GM23338 (cell line): ENCODE results near the gene DLL4. TPM values are rescaled to one million over a fixed set of nuclear protein-coding genes. Genes with fewer than 3 reads are reported as not detected.

ENCODE experiments used
- ATAC-seq: fragments of 200-7000 bp; cut with Tn5 transposase; 3 replicates; pipeline ENCODE4 v1.9.1; 2020
- DNase-seq: peaks from one replicate; pipeline ENCODE4 v3.0.0-alpha.2; 2015; ENCODE audit warnings: low spot score
- H2AFZ ChIP-seq: fragments of 200-600 bp; sonication (generic); 2 replicates; pipeline ENCODE4 v1.8.0; 2016; ENCODE audit warnings: antibody characterized with exemption, mild to moderate bottlenecking, moderate library complexity
- H3F3A ChIP-seq: fragments of 200-600 bp; sonication (generic); replicated peaks from 2 replicates; pipeline ENCODE4 v1.8.0; 2017; ENCODE audit warnings: antibody characterized with exemption, mixed run types, low read depth
- H3K27ac ChIP-seq: fragments of 200-600 bp; sonication (generic); 2 replicates; pipeline ENCODE4 v1.6.1; 2016; ENCODE audit warnings: low read depth
- H3K27me3 ChIP-seq: fragments of 200-600 bp; sonication (generic); 2 replicates; pipeline ENCODE4 v1.8.0; 2016; ENCODE audit warnings: mild to moderate bottlenecking, mixed run types, moderate library complexity; ENCODE audit not compliant: insufficient read depth
- H3K36me3 ChIP-seq: fragments of 200-600 bp; sonication (generic); 2 replicates; pipeline ENCODE4 v1.8.0; 2016; ENCODE audit warnings: mild to moderate bottlenecking; ENCODE audit not compliant: insufficient read depth
- H3K4me1 ChIP-seq: fragments of 200-600 bp; sonication (generic); 2 replicates; pipeline ENCODE4 v1.8.0; 2016; ENCODE audit warnings: mild to moderate bottlenecking, moderate library complexity; ENCODE audit not compliant: insufficient read depth
- H3K4me2 ChIP-seq: fragments of 200-600 bp; sonication (generic); 2 replicates; pipeline ENCODE4 v1.7.1; 2017; ENCODE audit warnings: mixed run types
- H3K4me3 ChIP-seq: fragments of 200-600 bp; sonication (generic); 2 replicates; pipeline ENCODE4 v1.6.1; 2016; ENCODE audit warnings: mixed run types
- H3K79me2 ChIP-seq: fragments of 200-600 bp; sonication (generic); replicated peaks from 2 replicates; pipeline ENCODE4 v1.8.0; 2017; ENCODE audit warnings: mild to moderate bottlenecking; ENCODE audit not compliant: insufficient read depth
- H3K9me2 ChIP-seq: fragments of 200-600 bp; sonication (generic); 2 replicates; pipeline ENCODE4 v1.8.0; 2017; ENCODE audit not compliant: insufficient read depth
- H4K20me1 ChIP-seq: fragments of 200-600 bp; sonication (generic); replicated peaks from 2 replicates; pipeline ENCODE4 v1.8.0; 2017; ENCODE audit warnings: mild to moderate bottlenecking; ENCODE audit not compliant: insufficient read depth
- H3K27ac Mint-ChIP-seq: 2 replicates; pipeline ENCODE4 v1.8.0; 2020; ENCODE audit warnings: inconsistent platforms, mild to moderate bottlenecking, moderate library complexity, mixed read lengths
- H3K27me3 Mint-ChIP-seq: 3 replicates; pipeline ENCODE4 v1.8.0; 2022; ENCODE audit warnings: low read depth, mild to moderate bottlenecking, moderate library complexity, mixed read lengths, inconsistent platforms; ENCODE audit not compliant: insufficient read depth, poor library complexity
- H3K36me3 Mint-ChIP-seq: 3 replicates; pipeline ENCODE4 v1.8.0; 2021; ENCODE audit warnings: low read depth, mild to moderate bottlenecking, inconsistent platforms, moderate library complexity, mixed read lengths
- H3K4me1 Mint-ChIP-seq: 3 replicates; pipeline ENCODE4 v1.8.0; 2020; ENCODE audit warnings: mild to moderate bottlenecking, inconsistent platforms, mixed read lengths
- H3K4me3 Mint-ChIP-seq: 3 replicates; pipeline ENCODE4 v1.8.0; 2021; ENCODE audit warnings: moderate library complexity, mild to moderate bottlenecking, inconsistent platforms, mixed read lengths
- H3K9me3 Mint-ChIP-seq: 3 replicates; pipeline ENCODE4 v1.8.0; 2020; ENCODE audit warnings: moderate library complexity, mild to moderate bottlenecking, inconsistent platforms, mixed read lengths
- CREB1 ChIP-seq: fragments of 250-450 bp; sonication (Bioruptor Pico); IDR thresholded peaks from 2 replicates; pipeline ENCODE4 v1.5.0; 2020; ENCODE audit warnings: low read depth, mild to moderate bottlenecking, moderate library complexity
- EZH2 ChIP-seq: fragments of 200-600 bp; sonication (generic); IDR thresholded peaks from one replicate; pipeline ENCODE4 v1.8.0; 2017; ENCODE audit warnings: antibody characterized with exemption, mild to moderate bottlenecking, low read depth; ENCODE audit not compliant: unreplicated experiment
- EZH2phosphoT487 ChIP-seq: fragments of 200-600 bp; sonication (generic); IDR thresholded peaks from one replicate; pipeline ENCODE4 v1.8.1; 2018; ENCODE audit warnings: antibody characterized with exemption; ENCODE audit not compliant: unreplicated experiment
- NANOG ChIP-seq: IDR thresholded peaks from 2 replicates; pipeline ENCODE4 v1.6.1; 2016; ENCODE audit warnings: antibody characterized with exemption, borderline replicate concordance
- STAT1 ChIP-seq: IDR thresholded peaks from one replicate; pipeline ENCODE4 v1.6.1; 2016; ENCODE audit warnings: antibody characterized with exemption; ENCODE audit not compliant: unreplicated experiment
- polyA plus RNA-seq: library from polyadenylated mRNA; unstranded; fragments of >200 nt; fragmentation: Nextera tagmentation; extraction: Ambion mirVana; gene quantifications from 2 replicates; pipeline ENCODE4 v1.2.1, GENCODE V29; 2016
- total RNA-seq: library from RNA; depleted of rRNA; stranded (reverse); fragments of >200 nt; shearing (Covaris generic); gene quantifications from 2 replicates; pipeline ENCODE4 v1.2.3, GENCODE V29; 2014
- TF ChIP-seq, protein P1 (sequence below): IDR thresholded peaks from one replicate; pipeline ENCODE4 v1.6.1; 2018; ENCODE audit warnings: antibody characterized with exemption; ENCODE audit not compliant: unreplicated experiment
- TF ChIP-seq, protein P2 (sequence below), 2 experiments: fragments of 200-600 bp in 1 of 2; sonication (generic) in 1 of 2; conservative IDR thresholded peaks; 2 replicates each; pipeline versions ENCODE4 v1.5.1 to v1.6.1; 2016 to 2017; ENCODE audit warnings: antibody characterized with exemption in 2 of 2, low read depth in 2 of 2, mild to moderate bottlenecking in 2 of 2, moderate library complexity in 1 of 2
- TF ChIP-seq, protein P3 (sequence below): fragments of 250-450 bp; sonication (Bioruptor Pico); IDR thresholded peaks from 2 replicates; pipeline ENCODE4 v1.5.0; 2020; ENCODE audit warnings: mild to moderate bottlenecking, moderate library complexity

DLL4 gene
- total and polyA plus RNA-seq, 2 experiments from 2014 or later: 0.31 to 0.99 TPM

DNA sequence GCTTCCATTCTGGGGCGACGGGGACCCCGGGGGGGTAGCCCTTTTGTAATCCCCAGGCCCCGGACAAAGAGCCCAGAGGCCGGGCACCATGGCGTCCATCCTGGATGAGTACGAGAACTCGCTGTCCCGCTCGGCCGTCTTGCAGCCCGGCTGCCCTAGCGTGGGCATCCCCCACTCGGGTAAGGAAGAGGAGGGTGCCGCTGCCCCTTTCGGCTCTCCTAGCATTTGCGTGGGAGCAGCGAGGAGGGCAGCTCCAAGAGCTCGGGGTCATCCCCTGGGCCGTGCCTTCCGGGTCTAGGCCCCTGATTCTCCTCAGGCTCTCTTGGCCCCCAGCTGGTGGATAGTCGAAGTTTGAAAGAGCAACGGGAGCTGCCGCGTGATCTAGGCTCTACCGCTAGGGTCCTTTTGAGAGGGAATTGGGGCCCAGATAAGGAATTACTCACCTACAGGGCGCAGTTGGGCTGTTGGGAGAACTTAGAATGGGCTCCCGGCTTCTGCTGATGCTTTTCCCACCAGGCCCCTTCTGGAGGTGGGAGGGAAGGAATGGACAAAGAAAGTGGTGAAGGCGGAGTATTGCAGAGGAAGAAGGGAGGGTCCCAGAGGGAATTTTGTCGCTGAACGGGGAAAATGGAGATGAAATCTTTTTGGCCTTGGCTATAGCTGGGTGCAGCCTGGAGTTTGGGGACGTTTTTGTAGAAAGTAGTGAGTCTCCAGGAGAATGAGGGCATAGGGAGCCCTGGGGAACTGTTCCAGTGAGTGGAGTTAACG lies 34.3 kb upstream of the DLL4 start:
- Histone ChIP-seq H3K4me1 (0 out of 2 replicates have a peak, but pooled peaks cover 4% of the 10 kb centered on the region), H3K79me2 (peaks cover 25% of the 10 kb centered on the region), H3K36me3 (peaks cover 19% of the 10 kb centered on the region), H3K4me3 (peak overlapping the region; percentile 91), H3K4me2 (peak overlapping the region; percentile 96), H2AFZ (peak overlapping the region; percentile 89), H3K27ac (peak overlapping the region; percentile 95), H3K9me2 (no peaks in the 10 kb centered on the region), H4K20me1 (no peaks in the 10 kb centered on the region; the same call in none of the 2 replicates), H3K27me3 (peaks cover 7% of the 10 kb centered on the region; the same call in 1 of the 2 replicates), H3F3A (no peaks in the 10 kb centered on the region; the same call in 1 of the 2 replicates)
- peak; percentile 72 for ATAC-seq
- Mint-ChIP-seq H3K27ac (peak overlapping the region; percentile 98), H3K36me3 (peaks cover 42% of the 10 kb centered on the region), H3K4me3 (peak overlapping the region; percentile 94), H3K27me3 (peaks cover 21% of the 10 kb centered on the region), H3K9me3 (no peaks in the 10 kb centered on the region; the same call in 2 of the 3 replicates), H3K4me1 (peaks cover 9% of the 10 kb centered on the region)
- no peak for TF ChIP-seq STAT1
- TF ChIP-seq EZH2phosphoT487: no peak
- TF ChIP-seq NANOG: no peak
- TF ChIP-seq, protein P1, sequence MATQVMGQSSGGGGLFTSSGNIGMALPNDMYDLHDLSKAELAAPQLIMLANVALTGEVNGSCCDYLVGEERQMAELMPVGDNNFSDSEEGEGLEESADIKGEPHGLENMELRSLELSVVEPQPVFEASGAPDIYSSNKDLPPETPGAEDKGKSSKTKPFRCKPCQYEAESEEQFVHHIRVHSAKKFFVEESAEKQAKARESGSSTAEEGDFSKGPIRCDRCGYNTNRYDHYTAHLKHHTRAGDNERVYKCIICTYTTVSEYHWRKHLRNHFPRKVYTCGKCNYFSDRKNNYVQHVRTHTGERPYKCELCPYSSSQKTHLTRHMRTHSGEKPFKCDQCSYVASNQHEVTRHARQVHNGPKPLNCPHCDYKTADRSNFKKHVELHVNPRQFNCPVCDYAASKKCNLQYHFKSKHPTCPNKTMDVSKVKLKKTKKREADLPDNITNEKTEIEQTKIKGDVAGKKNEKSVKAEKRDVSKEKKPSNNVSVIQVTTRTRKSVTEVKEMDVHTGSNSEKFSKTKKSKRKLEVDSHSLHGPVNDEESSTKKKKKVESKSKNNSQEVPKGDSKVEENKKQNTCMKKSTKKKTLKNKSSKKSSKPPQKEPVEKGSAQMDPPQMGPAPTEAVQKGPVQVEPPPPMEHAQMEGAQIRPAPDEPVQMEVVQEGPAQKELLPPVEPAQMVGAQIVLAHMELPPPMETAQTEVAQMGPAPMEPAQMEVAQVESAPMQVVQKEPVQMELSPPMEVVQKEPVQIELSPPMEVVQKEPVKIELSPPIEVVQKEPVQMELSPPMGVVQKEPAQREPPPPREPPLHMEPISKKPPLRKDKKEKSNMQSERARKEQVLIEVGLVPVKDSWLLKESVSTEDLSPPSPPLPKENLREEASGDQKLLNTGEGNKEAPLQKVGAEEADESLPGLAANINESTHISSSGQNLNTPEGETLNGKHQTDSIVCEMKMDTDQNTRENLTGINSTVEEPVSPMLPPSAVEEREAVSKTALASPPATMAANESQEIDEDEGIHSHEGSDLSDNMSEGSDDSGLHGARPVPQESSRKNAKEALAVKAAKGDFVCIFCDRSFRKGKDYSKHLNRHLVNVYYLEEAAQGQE: no peak
- TF ChIP-seq, protein P2, sequence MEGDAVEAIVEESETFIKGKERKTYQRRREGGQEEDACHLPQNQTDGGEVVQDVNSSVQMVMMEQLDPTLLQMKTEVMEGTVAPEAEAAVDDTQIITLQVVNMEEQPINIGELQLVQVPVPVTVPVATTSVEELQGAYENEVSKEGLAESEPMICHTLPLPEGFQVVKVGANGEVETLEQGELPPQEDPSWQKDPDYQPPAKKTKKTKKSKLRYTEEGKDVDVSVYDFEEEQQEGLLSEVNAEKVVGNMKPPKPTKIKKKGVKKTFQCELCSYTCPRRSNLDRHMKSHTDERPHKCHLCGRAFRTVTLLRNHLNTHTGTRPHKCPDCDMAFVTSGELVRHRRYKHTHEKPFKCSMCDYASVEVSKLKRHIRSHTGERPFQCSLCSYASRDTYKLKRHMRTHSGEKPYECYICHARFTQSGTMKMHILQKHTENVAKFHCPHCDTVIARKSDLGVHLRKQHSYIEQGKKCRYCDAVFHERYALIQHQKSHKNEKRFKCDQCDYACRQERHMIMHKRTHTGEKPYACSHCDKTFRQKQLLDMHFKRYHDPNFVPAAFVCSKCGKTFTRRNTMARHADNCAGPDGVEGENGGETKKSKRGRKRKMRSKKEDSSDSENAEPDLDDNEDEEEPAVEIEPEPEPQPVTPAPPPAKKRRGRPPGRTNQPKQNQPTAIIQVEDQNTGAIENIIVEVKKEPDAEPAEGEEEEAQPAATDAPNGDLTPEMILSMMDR (conservative IDR thresholded peaks at IDR 0.05; ENCODE audit: low read depth in 2 of 2): peak; percentile 39 to 58
- TF ChIP-seq, protein P3, sequence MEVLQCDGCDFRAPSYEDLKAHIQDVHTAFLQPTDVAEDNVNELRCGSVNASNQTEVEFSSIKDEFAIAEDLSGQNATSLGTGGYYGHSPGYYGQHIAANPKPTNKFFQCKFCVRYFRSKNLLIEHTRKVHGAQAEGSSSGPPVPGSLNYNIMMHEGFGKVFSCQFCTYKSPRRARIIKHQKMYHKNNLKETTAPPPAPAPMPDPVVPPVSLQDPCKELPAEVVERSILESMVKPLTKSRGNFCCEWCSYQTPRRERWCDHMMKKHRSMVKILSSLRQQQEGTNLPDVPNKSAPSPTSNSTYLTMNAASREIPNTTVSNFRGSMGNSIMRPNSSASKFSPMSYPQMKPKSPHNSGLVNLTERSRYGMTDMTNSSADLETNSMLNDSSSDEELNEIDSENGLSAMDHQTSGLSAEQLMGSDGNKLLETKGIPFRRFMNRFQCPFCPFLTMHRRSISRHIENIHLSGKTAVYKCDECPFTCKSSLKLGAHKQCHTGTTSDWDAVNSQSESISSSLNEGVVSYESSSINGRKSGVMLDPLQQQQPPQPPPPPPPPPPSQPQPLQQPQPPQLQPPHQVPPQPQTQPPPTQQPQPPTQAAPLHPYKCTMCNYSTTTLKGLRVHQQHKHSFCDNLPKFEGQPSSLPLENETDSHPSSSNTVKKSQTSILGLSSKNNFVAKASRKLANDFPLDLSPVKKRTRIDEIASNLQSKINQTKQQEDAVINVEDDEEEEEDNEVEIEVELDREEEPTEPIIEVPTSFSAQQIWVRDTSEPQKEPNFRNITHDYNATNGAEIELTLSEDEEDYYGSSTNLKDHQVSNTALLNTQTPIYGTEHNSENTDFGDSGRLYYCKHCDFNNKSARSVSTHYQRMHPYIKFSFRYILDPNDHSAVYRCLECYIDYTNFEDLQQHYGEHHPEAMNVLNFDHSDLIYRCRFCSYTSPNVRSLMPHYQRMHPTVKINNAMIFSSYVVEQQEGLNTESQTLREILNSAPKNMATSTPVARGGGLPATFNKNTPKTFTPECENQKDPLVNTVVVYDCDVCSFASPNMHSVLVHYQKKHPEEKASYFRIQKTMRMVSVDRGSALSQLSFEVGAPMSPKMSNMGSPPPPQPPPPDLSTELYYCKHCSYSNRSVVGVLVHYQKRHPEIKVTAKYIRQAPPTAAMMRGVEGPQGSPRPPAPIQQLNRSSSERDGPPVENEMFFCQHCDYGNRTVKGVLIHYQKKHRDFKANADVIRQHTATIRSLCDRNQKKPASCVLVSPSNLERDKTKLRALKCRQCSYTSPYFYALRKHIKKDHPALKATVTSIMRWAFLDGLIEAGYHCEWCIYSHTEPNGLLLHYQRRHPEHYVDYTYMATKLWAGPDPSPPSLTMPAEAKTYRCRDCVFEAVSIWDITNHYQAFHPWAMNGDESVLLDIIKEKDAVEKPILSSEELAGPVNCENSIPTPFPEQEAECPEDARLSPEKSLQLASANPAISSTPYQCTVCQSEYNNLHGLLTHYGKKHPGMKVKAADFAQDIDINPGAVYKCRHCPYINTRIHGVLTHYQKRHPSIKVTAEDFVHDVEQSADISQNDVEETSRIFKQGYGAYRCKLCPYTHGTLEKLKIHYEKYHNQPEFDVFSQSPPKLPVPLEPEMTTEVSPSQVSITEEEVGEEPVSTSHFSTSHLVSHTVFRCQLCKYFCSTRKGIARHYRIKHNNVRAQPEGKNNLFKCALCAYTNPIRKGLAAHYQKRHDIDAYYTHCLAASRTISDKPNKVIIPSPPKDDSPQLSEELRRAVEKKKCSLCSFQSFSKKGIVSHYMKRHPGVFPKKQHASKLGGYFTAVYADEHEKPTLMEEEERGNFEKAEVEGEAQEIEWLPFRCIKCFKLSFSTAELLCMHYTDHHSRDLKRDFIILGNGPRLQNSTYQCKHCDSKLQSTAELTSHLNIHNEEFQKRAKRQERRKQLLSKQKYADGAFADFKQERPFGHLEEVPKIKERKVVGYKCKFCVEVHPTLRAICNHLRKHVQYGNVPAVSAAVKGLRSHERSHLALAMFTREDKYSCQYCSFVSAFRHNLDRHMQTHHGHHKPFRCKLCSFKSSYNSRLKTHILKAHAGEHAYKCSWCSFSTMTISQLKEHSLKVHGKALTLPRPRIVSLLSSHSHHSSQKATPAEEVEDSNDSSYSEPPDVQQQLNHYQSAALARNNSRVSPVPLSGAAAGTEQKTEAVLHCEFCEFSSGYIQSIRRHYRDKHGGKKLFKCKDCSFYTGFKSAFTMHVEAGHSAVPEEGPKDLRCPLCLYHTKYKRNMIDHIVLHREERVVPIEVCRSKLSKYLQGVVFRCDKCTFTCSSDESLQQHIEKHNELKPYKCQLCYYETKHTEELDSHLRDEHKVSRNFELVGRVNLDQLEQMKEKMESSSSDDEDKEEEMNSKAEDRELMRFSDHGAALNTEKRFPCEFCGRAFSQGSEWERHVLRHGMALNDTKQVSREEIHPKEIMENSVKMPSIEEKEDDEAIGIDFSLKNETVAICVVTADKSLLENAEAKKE: no peak
- no peak for TF ChIP-seq EZH2
- TF ChIP-seq CREB1 (CRISPR knock-in tag): peak; percentile 26; the same call in 1 of the 2 replicates
- peak; percentile 97 for DNase-seq
